Renal cortex interstitium (tissue), 11 donors: ENCODE data around the gene KRT74. TPM values are rescaled to one million over a fixed set of nuclear protein-coding genes. Genes with fewer than 3 reads are reported as not detected.

ENCODE experiments used
- DNase-seq, 11 donors: peaks; one replicate each; pipeline ENCODE4 v3.0.0-alpha.2; 2013; ENCODE audit warnings: low read depth in 9 of 11, low spot score in 4 of 11; ENCODE audit errors: extremely low read depth in 1 of 11
- polyA plus RNA-seq, 3 donors: library from polyadenylated mRNA; unstranded; fragments of 120-200 nt; gene quantifications; one replicate each; pipeline ENCODE4 v1.2.1, GENCODE V29; 2013; ENCODE audit not compliant: insufficient read length in 3 of 3

Gene KRT74
- polyA plus RNA-seq, 3 donors = not detected

DNA sequence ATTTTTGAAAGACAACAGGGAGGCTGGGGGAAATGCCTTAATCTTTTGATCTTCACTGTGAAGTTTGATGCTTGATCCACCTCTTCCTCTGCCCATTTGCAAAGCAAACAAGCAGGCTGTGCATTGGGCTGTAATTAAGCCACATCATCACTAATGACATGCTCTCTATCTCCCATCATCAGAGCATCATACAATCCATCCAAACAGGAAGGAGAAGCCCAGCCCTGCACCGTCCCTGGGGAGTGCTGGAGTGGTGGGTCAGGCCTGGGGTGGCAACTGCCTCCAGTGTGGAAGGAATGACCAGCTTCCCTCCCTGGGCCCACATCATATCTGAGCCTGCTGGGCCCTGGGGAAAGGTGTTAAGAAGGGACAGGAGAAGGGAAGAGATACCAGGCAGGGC lies 6.9 kb upstream of the KRT74 start:
- DNase-seq = no peak

DNA sequence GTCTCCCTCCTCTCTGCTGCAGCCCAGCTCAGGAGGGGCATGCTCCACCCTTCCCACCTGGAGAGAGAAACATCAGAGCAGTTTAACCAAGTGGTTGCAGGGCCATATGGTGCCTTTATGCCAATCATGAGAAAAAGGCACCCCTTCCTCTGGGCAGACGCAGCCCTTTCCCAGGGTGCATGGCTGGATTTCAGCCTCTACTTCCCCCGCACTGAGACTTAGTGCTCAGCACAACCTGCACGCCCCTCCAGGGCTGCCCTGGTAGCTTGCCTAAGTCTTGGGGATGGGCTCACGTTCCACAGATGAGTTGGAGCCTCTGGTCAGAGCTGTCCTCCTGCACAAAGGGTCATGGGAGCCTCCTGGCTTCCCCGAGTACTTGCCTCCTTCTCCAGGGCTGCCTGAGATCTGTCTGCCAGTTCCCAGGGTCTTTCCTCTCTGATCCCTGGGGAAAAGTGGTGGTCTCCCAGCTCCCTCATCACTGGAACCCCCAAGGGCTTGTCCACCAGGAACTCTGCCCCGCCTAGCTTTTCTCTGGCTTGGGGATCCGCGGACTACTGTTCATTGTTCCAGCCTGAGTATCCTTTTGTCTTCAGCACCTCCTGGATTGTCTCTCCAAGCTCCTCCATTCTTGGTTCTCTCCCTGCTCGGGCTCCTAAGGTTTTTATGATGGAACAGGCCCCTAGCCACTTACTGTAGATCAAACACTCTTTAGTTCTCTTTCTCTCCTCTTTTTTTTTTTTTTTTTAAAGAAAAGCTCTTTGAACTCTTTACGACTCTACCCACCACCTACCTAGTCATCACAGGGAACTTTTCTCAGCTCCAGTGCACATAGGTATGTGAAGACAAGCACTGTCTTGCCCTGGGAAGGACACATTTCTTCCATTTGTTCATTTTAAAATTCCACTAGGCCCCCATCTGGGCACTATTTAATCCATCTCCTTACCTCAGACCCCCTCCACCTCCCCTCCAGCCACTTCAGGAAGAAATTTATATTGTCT lies 6.1 kb upstream of the KRT74 start:
- peak in 1 of 11 donors; percentile 5 for DNase-seq

DNA sequence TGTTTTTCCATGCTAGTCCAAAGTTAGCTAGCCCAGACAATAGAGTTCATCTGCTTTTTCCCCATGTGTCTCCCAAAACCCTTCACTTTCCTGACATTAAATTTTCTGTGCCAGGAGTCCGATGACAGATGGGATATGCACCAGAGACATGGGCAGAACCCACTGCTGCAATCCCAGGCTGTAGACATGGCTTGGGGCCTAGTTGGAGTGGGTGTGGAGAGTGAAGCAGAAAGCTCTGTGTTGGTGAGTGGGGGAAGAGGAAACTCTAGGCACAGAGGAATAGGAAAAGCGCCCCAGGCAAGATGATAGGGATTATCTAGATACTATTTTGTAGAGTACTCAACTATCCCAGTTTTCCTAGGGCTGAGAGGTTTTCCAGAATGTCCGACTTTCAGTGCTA lies 4.8 kb upstream of the KRT74 start:
- no peak for DNase-seq

DNA sequence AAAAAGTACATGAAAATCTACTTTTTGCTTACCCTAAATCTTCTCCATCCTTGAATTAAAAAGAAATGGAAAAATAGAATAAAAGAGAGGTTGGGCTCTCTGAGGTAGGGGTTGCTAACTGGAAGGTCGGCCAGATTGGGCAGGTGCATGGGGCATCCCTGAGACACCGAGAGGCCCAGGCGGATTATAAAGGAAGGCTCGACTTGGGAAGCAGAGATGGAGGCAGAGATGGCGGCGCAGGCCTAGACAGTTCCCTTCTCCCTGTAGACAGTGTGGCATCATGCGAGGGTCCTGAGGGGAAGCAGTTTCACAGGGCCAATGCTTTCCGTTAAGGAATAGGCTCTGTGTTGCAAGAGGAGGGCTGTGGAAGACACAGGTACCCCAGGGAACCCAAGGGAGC lies 3.7 kb upstream of the KRT74 start:
- DNase-seq = no peak

DNA sequence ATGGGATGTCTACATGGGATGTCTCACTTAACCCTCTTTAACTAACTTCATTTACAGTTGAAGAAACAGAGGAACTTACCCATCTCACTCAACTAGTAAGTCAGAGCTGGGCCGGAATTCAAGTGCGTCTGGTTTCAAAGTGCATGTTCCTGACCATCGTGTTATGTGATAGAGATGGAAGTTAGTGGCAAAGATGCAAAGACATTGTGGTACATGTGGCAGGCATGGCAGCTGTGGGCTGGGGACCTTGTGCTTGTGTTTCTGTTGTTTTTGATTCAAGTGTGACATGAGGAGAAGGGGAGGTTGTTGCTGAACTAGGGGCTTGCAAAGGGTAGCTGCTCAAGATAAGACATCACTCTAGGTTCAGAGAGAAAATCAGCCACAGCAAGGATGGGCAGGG lies 2.3 kb upstream of the KRT74 start:
- DNase-seq = no peak

DNA sequence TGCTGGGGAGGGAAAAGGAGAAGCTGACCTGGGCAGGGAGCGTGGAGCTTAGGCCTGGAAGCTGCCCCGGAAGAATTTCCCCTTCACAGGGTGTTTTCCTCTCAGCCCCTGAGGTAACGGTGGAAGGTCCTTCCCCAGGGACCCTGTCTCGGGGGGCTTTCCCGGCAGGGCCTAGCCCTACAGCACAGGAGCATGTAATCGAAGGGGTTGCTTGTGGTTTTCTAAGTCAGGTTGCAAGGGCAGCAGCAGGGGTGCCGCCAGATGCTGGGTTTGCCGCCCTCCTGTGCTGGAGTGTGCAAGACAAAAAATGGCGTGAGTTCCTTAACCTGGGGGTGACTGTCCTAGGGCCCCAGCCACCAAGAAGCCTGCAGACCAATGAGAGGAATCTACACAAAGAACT lies 1.6 kb upstream of the KRT74 start:
- no peak for DNase-seq

DNA sequence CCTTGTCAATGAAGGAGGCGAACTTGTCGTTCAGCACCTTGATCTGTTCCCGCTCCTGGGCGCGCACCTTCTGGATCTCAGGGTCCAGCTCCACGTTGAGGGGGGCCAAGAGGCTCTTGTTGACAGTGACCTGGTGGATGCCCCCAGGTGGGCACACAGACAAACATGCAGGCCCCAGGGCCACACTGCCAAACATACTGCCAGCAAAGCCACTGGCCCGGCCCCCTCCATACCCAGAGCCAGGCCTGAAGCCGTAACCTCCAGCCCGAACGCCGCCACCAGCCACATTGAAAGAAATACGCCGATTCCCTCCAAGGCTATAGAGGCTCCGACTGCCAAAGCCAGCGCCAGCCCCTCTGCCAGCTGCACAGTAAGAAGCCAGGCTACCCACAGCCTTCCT lies 337 bp downstream of the KRT74 start:
- DNase-seq = no peak

DNA sequence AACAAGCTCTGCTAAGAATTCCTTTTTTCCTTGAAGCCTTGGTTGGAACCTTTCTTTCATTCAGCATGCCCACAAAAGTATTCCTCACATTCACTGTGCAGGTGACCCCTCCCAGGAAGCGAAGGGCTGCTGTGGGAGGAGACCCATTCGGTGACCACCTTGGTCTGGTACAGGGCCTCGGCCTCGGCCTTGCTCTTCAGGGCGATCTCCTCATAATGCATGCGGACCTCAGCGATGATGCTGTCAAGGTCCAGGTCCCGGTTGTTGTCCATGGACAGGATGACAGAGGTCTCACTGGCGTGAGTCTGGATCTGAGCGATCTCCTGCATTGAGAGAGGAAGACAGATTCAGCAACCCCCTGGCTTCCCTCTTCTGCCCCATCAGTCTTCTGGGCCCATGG lies 3.1 kb downstream of the KRT74 start:
- DNase-seq = no peak

DNA sequence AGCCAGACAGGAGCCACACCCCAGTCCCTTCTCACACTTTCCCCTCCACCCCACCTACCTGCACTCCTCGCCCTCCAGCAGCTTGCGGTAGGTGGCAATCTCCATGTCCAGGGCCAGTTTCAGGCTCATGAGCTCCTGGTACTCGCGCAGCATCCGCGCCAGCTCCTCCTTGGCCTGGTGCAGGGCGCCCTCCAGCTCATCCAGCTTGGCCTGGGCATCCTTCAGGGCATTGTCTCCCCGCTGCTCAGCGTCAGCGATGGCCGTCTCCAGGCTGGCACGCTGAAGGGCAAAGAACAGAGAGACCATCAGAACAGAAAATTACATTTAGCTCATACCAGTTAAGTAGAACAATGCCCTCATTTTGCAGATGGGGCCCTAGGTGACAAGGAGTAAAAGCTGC lies 5.5 kb downstream of the KRT74 start:
- no peak for DNase-seq

DNA sequence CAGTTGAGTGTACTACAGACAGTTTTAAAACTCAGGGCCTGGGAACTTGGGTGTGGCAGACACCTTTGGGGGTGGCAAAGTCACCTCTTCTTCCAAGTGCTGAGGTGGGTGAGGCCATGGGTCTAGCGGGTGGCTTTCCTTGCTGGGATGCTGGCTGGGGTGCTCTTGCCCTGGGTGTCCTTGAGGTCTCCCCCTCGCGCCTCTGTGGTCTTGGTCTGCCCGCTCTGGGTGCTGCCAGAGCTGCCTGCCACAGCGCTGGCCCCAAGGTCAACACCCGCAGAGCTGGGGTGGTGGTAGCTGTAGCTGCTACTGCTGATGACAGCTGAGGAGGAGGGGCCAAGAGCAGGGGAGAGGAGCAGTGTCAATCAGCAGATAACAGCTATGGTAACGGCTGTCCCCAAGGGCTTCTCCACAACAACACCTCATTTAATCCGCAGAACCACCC lies 6.8 kb downstream of the KRT74 start:
- no peak for DNase-seq

DNA sequence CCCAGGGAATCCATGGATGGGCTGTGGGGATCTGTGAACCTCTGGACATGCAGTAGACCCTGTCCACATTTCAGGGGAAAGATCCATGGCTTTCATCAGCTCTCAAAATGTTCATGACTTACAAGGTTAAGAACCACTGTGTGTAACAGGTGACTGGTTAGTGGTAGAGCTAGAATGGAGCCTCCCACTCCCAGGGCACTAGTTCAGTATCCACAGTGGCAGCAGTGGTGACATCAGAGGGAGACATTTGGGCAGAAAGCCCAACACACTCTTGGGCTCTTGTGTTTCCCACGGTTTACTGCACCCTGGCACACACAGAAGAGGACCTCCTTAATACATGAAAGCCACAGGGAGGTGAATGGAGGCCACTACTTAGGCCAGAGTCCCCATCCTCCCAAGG lies 9.1 kb downstream of the KRT74 start:
- no peak for DNase-seq

DNA sequence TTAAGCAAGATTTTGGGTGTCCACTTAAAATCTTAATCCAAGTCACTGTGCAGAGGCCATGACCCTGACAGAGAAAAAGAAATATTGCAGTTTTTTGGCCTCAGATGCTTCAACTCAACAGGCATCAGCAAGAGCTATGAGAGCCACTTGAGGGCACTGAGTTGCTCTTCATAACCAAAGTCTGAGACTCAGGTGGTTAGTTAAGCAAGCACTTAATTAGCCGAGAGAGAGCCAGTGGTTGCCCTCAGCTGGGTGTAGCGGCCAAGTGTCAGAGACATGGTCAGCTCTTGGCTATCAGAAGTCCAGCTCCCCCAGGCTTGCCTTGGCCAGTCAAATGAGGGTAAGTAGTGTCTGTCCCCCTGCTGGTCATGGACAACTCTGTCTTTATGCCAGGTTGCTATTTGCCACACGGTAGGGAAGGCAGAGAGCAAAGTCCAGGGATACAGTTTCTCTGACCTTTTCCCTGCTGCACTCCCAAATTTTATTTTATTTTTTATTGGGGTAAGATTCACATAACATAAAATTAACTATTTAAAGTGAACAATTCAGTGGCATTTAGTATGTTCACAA lies 11.7 kb downstream of the KRT74 start:
- no peak for DNase-seq

DNA sequence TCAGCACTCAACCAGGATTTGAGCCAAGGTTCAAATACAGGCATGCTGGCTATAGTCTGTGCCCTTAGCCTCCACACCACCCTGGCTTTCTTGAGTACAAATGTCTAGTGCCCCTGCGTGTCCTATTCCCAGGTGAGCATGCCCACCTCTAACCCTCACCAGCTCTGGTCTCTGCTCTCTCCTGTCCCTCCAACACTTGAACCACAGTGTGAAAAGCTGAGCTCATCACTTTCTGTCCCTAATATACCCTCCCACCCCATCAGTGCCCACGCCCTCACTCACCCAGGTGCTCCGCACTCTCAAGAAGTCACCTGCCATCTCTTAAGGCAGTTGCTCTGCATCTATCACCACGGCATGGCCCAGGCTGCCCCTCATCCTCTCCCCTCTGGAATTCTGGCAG lies 13.7 kb downstream of the KRT74 start:
- no peak for DNase-seq

DNA sequence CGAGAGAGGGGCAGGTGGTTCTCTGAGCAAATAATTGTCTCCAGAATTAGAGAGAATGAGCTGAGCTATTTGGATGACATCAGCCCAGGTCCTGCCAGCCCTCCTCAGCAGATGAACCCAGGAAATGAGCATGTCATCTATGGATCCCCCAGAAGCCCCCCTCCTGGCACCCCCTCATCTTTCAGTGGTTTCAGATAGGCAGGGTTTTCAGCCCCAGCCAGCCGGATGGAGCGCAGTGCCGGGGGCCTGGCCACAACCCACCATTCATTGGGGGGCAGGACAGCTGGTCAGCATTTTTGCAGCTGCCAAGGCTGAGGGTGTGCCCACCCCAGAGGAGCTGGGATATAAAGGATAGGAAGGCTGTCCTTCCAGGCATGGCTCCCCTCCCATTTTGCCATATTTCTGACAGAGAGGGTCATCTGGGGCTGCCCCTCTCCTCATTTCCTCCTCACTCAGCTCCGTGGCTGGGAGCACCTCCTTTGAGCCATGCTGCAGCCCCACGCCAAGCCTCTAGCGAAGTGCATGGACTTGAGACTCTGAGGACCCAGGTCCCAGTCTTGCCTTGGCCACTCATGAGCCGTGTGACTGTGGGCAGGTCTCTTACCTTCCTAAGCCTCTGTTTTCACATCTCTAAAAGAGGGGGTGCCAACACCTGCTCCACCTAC lies 14.7 kb downstream of the KRT74 start:
- no peak for DNase-seq

DNA sequence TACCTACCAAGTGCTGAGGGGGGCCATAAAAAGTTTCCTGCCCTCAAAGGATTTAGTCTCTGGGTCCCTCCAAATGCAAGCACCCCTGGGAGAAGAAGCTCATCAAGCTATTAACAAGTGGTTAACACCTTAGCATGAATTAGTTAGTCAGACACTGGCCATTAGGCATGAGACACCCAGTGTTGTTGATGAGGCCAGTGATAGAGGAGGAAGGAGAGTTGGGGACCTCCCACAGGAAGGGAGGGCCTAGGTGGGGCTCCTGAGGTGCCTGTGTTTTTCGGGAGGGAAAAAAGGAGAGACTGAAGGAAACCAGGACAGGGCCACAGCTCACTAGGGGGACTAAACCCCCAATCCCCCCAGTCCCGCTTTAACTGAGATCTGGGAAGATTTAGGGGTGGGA lies 16.2 kb downstream of the KRT74 start:
- no peak for DNase-seq

DNA sequence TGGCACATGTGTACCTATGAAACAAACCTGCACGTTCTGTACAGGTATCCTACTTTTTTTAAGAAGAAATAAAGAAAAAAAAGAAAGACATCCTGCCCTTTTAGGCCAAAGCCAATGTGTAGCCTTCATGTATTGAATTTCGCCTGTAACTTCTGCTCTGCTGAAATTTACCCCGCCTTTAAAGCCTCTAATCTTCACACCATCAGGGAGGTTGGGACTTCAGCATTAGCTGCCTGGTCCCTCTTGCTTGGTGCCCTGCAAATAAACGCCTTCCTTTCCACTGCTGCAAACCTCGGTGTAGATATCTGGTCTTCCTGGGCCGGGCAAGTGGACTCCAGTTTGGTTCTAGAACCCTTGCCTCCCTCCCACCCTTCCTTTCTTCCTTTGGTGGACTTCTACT lies 18.1 kb downstream of the KRT74 start:
- no peak for DNase-seq

DNA sequence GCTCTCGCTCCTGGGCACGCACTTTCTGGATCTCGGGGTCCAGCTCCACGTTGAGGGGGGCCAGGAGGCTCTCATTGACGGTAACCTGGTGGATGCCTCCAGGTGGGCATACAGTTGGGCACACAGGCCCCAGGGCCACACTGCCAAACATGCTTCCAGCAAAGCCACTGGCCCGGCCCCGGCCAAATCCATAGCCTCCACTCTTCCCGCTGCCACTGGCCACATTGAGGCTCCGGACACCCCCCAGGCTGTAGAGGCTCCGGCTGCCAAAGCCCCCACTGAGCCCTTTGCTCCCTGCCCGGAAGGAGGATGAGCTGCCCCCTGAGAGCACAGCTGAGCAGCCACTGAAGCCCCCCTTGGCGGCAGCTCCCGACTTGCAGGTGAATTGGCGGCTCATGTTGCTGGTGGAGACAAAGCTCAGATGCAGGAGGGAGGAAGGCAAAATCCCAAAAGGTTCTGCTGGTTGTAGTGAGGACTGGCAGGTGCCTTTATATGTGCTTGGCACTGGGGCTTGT lies 20.9 kb downstream of the KRT74 start, which contains the start of gene KRT71:
Gene KRT71, minus strand, starts transcription at position 465 of the 515 bp plus-strand sequence. Its CDS starts 68 bp downstream, at position 397.
- DNase-seq = no peak

DNA sequence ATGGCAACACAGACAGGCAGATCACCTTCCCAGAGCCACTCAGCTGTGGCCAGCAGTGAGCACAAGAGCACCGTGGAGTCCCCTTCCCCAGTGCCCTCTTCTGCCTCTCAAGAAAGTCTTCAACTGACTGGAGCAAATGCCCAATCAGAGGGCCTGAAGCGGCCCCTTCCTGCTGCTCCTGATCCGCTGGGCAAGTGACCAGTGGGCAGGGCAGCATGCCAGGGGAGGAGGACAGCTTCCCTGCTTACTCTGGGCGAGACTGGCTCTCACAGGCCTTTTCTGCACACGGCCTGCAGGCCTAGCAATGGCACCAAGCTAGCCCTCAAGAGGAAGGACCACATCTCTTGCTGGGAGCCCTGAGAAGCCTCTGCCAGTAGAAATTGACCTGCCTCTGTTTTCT lies 21.6 kb downstream of the KRT74 start:
- no peak for DNase-seq

DNA sequence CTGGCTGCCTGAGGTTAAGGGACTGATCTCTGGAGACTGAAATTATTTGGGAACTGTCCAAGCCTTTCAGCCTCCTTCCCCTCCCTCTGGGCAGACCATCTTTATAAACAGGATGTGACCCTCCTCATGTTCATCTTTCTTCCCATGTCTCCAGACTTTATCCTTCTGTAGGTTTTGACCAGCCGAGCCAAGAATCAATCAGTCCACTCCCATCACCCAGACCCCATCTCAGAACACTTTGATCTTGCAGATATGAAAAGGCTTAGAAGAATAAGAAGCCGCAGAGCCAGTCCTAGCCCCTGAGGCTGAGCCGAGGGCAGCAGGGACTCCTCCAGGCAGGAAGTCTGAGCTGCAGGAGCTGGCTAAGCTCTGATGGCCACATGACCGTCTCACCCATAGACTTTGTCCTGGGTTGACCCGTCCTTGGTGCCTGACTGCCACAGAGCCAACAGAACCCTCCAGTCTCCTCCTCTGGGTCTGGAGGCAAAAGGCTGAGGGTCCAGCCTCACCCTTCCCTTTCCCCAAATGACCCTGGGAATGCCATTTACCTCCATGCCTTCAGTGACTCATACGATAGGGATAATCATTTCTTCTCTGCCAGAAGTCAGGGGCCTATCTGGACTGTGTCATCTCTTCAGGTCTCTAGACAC lies 22.3 kb downstream of the KRT74 start:
- DNase-seq = peak in 1 of 11 donors; percentile 2
